HG03159 (cell line): ENCODE results near the gene MAP1A.
"Not testable (repeated sequence)": the region's sequence is repeated elsewhere in the genome, so short reads cannot be mapped to it uniquely, and the experiment has no call there.

ENCODE experiments used
- ATAC-seq: cut with Tn5 transposase; IDR thresholded peaks from one replicate; pipeline ENCODE4 v1.9.1; 2021; ENCODE audit warnings: mild to moderate bottlenecking, moderate library complexity; ENCODE audit not compliant: unreplicated experiment

The MAP1A gene

DNA sequence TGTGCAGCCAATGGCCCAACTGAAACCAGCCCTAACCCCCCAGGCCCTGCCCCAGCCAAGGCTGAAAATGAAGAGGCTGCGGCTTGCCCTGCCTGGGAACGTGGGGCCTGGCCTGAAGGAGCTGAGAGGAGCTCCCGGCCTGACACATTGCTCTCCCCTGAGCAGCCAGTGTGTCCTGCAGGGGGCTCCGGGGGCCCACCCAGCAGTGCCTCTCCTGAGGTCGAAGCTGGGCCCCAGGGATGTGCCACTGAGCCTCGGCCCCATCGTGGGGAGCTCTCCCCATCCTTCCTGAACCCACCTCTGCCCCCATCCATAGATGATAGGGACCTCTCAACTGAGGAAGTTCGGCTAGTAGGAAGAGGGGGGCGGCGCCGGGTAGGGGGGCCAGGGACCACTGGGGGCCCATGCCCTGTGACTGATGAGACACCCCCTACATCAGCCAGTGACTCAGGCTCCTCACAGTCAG lies 11.2 kb downstream of the MAP1A start:
- ATAC-seq: no peak

DNA sequence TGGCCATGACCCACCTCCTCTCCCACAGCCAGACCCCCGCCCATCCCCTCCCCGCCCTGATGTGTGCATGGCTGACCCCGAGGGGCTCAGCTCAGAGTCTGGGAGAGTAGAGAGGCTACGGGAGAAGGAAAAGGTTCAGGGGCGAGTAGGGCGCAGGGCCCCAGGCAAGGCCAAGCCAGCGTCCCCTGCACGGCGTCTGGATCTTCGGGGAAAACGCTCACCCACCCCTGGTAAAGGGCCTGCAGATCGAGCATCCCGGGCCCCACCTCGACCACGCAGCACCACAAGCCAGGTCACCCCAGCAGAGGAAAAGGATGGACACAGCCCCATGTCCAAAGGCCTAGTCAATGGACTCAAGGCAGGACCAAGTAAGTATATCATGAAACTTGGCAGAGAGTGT lies 11.7 kb downstream of the MAP1A start:
- no peak for ATAC-seq

DNA sequence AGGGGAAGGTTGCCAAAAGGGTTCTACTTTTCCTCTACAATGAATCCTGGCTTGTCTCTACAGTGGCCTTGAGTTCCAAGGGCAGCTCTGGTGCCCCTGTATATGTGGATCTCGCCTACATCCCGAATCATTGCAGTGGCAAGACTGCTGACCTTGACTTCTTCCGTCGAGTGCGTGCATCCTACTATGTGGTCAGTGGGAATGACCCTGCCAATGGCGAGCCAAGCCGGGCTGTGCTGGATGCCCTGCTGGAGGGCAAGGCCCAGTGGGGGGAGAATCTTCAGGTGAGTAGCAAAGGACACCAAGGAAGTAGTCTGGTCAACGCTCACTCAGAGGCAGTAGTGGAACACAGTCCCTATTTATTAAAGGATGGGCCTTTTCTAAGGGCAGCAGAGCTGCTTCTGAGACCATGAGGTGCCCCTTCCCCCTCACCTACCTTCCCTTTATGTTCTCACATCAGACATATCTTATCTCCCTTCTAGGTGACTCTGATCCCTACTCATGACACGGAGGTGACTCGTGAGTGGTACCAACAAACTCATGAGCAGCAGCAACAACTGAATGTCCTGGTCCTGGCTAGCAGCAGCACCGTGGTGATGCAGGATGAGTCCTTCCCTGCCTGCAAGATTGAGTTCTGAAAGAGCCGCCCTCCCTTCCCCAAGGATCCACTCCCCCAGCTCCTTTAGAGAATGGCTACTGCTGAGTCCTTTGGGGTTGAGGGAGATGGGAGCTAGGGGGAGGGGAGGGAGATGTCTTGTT lies 12.4 kb downstream of the MAP1A start:
- no peak for ATAC-seq

DNA sequence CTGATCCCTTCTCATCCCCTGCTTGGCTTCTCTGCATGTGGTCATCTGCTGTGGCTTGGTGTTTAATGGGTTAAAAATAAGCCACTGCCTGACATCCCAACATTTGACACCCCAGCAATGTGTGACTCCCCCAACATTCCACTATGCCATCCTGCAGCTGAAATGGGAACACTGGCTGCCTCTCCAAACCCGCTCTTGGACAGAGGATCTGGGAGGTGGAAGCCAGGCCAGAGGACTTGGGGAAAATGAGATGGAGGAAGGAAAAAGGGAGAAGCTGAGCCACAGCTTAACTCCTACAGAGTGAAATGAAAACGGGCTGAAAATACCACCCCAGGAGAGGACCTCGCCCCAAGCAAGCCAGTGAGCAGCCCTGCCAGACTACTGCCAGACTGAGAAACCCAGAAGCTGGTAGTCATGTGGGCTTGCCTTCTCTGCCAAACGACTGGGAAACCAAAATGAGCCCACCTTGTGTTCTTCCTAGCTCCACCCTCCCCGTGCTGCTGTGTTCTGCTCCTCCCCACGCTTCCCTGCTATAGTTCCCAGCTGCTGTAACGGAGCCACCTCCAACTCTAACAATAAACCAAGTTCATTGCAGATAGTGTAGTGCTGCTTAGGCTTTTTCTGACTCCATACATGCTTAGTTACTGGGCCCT lies 13.7 kb downstream of the MAP1A start:
- no peak for ATAC-seq

DNA sequence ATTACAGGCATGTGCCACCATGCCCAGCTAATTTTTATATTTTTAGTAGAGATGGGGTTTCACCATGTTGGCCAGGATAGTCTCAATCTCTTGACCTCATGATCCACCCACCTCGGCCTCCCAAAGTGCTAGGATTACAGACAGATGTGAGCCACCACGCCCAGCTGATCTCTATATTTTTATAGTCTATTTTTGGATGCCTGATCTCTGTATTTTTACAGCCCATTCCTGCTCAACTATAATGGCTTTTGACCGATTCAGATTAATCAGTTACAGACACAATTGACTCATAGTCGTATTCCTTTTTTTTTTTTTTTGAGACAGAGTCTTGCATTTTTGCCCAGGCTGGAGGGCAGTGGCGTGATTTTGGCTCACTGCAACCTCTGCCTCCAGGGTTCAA lies 15.4 kb downstream of the MAP1A start:
- ATAC-seq: not testable (repeated sequence)

DNA sequence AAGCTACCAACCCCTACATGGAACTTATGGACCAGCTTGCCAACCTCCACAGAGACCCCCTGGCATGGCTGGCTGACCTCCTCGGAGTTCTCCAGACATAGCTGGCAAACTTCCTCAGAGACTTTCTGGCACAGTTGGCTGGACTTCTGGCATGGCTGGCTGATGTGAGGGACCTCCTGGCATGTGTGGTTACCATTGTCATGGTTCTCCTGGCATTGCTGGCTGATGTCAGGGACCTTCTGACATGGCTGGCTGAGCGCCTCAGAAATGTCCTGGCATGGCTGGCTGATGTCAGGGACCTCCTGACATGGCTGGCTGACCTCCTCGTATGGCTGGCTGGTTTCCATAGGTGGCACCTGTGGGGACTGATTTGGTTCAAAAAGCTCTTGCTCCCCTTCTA lies 17.5 kb downstream of the MAP1A start:
- ATAC-seq: no peak

DNA sequence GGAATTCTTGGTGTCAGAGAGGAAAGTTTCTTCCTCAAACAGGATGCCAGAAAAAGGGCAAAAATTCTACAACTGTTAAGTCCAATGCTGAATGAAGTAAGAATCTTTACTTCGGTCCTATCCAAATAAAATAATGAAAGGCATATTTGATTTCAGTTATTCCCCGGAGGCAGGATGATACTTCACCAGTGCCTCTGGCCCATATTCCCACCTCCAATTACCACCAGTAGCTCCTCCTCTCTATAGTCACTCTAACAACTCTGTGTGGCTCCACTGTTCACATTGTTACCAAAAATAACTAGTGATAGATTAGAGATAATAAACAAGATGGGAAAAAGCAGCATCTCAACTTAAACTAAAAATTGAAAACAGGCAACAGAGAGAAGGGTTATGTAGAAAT lies 20.7 kb downstream of the MAP1A start:
- ATAC-seq: no peak

DNA sequence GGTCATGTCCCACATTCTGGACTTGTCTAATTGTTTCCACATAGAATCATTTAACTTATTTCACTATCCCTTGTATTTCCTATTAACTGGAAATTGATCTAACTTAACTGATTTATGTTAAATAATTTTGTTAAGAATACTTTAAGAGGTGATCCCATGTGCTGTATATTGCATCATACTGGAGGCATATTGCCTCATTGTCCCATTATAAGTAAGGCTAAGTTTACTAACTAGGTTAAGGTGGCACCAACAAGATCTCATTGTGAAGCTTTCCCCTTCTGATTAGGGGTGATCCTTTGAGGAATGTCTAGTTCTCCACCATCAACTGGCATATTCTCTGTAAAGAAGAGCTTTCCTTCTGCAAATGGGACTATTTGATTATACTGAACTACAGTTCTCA lies 24.4 kb downstream of the MAP1A start:
- ATAC-seq: no peak

DNA sequence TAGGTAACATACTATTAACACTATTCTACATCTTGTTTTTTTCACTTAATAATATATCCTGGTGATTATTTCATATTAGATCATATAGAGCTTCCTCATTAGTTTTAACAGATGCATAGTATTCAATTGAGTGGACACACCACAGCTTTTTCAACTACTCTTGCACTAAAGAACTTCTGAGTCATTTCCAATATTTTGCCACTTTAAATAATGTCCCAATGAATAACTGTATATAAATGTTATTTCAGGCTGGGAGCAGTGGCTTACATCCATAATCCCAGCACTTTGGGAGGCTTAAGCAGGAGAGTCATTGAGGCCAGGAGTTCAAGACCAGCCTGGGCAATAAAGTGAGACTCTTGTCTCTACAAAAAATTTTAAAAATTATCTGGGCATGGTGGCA lies 26.9 kb downstream of the MAP1A start:
- no peak for ATAC-seq

DNA sequence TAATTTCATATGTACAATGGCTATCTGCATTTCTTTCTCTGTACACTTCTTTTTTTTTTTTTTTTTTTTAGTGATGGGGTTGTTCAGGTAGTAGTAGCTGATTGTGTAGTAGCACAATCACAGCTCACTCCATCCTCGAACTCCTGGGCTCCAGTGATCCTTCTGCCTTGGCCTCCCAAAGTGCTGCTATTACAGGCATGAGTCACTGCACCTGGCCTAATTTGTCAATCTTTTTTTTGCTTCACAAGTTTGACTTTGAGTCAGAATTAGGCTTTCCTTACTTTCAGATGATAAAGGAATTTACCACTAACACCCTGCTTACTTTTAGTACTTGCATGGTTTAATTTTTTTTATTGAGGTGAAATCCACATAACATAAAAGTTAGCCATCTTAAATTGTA lies 28.0 kb downstream of the MAP1A start:
- ATAC-seq: no peak

DNA sequence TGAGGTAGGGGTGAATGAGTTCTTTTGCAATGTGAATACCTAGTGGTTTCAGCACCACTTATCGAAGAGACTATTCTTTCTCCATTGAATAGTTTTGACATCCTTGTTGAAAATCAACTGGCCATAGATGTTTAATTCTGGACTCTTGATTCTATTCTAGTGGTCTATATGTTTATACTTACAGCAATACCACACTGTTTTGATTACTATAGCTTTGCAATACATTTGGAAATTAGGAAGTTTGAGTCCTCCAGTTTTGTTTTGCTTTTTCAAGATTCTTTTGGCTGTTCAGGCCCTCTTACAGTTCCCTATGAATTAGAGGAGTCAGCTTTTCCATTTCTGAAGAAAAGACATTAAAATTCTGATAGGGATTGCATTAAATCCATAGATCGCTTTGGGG lies 30.1 kb downstream of the MAP1A start:
- no peak for ATAC-seq

DNA sequence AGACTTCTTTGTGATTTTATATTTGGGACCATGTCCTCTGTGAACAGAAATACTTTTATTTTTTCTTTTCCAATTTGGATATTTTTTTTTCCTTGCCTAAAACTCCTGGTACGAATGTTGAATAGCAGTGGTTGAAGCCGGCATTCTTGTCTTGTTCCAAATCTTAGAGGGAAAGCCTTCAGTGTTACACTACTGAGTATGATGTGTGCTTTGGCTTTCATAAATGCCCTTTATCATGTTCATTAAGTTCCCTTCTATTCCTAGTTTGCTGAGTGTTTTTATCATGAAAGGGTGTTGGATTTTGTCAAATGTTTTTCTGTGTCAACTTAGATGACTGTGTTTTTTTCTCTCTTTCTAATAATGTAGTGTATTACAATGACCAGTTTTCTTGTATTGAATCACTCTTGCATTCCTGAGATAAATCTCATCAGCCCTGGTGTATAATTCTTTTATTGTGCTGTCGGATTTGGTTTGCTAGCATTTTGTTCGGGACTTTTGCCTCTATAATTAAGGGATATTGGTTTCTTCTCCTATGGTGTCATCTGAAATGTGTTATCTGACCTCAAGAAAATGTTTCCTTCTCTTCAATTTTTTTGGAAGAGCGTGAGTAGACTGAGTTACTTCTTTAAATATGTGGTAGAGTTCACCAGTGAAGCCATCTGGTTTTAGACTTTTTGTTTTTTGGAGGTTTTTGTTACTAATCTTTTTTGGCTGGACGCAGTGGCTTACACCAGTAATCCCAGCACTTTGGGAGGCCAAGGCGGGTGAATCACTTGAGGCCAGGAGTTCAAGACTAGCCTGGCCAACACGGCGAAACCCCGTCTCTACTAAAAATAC lies 33.3 kb downstream of the MAP1A start:
- no peak for ATAC-seq

DNA sequence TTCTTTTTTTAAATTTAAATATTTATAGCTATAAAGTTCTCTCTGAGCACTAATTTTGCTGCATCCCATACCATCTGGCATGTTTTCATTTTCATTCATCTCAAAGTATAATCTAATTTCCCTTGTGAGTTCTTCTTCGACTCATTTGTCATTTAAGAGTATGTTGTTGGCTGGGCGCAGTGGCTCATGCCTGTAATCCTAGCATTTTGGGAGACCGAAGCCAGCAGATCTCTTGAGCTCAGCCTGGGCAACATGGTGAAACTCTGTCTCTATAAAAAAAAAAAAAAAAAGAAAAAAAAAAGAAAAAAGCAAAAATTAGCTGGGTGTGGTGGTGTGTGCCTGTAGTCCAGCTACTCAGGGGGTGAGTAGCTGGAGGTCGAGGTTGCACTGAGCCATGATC lies 34.8 kb downstream of the MAP1A start:
- no peak for ATAC-seq

DNA sequence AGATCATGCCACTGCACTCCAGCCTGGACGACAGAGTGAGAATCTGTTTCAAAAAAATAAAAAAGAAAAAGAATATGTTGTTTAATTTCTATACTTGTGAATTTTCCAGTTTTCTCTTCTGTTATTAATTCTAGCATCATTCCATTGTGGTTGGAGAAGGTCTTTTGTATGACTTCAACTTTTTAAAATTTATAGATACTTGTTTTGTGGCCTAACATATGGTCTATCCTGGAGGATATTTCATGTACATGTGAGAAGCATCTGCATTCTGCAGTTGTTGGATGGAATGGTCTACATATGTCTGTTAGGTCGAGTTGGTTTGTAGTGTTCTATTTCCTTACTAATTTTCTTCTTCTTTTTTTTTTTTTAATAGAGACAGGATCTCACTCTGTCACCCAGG lies 35.6 kb downstream of the MAP1A start:
- ATAC-seq: no peak

DNA sequence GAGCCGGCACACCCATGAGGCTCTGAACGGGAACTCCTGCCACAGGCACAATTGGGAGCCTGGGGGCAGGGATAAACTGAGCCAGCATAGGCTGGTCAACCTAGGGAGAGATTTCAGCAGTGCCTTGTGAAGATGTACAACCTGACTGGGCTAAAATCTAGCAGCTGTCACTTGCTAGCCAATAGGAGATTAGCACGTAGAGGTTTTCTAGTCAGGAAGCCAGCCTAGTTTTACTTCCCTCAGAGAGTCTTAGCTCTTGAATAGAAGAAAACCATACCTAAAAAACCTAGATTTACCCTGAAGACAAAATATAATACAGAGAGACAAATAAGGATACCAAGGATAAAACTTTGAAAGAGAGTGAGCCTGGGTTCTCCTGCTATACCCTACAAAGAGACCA lies 45.3 kb downstream of the MAP1A start:
- ATAC-seq: not testable (repeated sequence)

DNA sequence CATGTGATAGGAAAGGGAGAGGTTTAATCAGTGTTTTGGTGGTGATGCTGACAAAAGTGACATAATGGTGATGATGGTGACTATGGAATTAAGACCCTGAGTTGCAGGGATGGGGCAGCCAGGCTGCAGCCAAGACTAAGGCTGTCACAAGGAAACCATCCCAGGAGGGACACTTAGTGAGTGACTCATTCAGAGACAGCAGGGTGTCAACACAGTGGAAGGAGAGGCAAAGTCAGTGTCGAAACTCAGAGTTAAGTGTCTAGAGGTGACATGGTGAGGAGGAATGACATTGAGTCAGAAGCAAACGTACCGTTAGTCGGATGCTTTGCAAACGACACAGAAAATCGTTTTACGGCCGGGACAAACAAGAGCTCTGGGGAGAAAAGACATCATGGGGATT lies 46.4 kb downstream of the MAP1A start:
- ATAC-seq: not testable (repeated sequence)

DNA sequence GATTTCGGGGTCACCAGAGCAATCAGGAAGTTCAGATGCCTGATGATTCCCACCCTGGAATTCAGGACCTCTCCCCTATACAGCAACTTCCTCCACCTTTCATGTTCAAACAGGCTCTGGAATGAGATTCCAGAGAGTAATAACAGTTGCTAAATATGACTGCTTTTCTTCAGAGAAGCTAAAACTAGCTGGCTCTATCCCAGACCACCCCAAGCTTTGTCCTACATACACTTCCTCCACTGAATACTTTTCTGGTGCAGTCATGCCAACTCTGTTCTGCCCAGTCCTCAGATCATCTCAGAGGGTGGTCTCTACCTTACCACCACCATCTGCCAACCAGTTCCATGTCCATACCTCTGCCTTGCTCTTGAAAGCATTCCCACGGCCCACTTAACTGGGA lies 49.2 kb downstream of the MAP1A start:
- ATAC-seq: not testable (repeated sequence)

DNA sequence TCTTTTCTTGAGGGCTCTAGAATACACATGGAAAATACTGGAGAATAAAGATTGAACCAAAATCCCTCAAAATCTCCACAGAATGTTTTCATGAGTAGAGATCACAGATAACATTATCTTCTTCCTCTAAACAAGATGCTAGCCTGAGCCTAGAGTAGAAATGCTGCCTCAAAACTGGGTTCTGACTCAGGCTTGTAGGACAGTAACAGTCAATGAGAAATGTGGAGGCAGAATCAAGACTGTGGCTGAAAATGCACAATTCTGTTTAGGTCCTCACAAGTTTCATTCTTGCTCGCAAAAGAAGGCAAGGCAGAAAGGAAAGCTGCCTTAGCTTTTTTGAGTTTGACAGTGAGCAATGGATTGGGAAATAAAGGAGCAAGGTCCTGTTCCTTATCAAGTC lies 57.2 kb downstream of the MAP1A start:
- not testable (repeated sequence) for ATAC-seq
